ENCODE measurements around the gene SLC22A24. TPM values are rescaled to one million over a fixed set of nuclear protein-coding genes. Genes with fewer than 3 reads are reported as not detected.

The SLC22A24 gene
- total and polyA plus RNA-seq, 2 experiments from 2014 or later, result not detected

DNA sequence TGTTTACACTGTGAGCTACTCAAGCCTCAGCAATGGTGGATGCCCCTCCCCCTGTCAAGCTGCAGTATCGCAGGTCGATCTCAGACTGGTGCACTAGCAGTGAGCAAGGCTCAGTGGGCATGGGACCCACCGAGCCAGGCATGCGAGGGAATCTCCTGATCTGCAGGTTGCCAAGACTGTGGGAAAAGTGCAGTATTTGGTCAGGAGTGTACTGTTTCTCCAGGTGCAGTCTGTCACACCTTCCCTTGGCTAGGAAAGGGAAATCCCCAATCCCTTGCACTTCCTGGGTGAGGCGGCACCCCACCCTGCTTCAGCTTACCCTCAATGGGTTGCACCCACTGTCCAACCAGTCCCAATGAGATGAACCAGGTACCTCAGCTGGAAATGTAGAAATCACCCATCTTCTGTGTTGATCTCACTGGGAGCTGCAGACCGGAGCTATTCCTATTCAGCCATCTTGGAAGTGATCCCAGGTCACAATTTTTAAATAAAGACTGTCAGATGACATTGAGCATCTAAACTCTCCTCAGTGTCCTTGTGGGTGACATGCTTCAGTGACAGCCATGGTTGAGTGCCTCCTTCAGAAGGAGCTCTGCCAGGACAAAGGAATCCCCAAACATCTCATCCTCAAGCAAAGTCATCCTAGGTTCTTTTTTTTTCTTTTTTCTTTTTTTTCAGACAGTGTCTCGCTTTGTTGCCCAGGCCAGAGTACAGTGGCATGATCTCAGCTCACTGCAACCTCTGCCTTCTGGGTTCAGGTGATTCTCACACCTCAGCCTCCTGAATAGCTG is 10.8 kb downstream of the SLC22A24 start:
- Histone ChIP-seq H3K4me3 (no peak overlapping the region), H3K36me3 (ENCODE audit: insufficient read depth) (no peaks in the 10 kb centered on the region), H3K27me3 (ENCODE audit: insufficient read depth) (no peaks in the 10 kb centered on the region), H3F3A (replicated peaks; ENCODE audit: low read depth) (no peaks in the 10 kb centered on the region), H3K4me1 (ENCODE audit: insufficient read depth) (no peaks in the 10 kb centered on the region), H2AFZ (0 out of 2 replicates have a peak overlapping the region, but pooled peaks have one; percentile 56), H3K4me2 (no peak overlapping the region), H4K20me1 (replicated peaks; ENCODE audit: insufficient read depth) (no peaks in the 10 kb centered on the region), H3K9me2 (ENCODE audit: insufficient read depth) (0 out of 2 replicates have a peak, but pooled peaks cover 7% of the 10 kb centered on the region), H3K79me2 (replicated peaks; ENCODE audit: insufficient read depth) (no peaks in the 10 kb centered on the region), H3K27ac (ENCODE audit: low read depth) (no peak overlapping the region)
- DNase-seq (ENCODE audit: low spot score), result peak; percentile 8
- TF ChIP-seq, protein P1, sequence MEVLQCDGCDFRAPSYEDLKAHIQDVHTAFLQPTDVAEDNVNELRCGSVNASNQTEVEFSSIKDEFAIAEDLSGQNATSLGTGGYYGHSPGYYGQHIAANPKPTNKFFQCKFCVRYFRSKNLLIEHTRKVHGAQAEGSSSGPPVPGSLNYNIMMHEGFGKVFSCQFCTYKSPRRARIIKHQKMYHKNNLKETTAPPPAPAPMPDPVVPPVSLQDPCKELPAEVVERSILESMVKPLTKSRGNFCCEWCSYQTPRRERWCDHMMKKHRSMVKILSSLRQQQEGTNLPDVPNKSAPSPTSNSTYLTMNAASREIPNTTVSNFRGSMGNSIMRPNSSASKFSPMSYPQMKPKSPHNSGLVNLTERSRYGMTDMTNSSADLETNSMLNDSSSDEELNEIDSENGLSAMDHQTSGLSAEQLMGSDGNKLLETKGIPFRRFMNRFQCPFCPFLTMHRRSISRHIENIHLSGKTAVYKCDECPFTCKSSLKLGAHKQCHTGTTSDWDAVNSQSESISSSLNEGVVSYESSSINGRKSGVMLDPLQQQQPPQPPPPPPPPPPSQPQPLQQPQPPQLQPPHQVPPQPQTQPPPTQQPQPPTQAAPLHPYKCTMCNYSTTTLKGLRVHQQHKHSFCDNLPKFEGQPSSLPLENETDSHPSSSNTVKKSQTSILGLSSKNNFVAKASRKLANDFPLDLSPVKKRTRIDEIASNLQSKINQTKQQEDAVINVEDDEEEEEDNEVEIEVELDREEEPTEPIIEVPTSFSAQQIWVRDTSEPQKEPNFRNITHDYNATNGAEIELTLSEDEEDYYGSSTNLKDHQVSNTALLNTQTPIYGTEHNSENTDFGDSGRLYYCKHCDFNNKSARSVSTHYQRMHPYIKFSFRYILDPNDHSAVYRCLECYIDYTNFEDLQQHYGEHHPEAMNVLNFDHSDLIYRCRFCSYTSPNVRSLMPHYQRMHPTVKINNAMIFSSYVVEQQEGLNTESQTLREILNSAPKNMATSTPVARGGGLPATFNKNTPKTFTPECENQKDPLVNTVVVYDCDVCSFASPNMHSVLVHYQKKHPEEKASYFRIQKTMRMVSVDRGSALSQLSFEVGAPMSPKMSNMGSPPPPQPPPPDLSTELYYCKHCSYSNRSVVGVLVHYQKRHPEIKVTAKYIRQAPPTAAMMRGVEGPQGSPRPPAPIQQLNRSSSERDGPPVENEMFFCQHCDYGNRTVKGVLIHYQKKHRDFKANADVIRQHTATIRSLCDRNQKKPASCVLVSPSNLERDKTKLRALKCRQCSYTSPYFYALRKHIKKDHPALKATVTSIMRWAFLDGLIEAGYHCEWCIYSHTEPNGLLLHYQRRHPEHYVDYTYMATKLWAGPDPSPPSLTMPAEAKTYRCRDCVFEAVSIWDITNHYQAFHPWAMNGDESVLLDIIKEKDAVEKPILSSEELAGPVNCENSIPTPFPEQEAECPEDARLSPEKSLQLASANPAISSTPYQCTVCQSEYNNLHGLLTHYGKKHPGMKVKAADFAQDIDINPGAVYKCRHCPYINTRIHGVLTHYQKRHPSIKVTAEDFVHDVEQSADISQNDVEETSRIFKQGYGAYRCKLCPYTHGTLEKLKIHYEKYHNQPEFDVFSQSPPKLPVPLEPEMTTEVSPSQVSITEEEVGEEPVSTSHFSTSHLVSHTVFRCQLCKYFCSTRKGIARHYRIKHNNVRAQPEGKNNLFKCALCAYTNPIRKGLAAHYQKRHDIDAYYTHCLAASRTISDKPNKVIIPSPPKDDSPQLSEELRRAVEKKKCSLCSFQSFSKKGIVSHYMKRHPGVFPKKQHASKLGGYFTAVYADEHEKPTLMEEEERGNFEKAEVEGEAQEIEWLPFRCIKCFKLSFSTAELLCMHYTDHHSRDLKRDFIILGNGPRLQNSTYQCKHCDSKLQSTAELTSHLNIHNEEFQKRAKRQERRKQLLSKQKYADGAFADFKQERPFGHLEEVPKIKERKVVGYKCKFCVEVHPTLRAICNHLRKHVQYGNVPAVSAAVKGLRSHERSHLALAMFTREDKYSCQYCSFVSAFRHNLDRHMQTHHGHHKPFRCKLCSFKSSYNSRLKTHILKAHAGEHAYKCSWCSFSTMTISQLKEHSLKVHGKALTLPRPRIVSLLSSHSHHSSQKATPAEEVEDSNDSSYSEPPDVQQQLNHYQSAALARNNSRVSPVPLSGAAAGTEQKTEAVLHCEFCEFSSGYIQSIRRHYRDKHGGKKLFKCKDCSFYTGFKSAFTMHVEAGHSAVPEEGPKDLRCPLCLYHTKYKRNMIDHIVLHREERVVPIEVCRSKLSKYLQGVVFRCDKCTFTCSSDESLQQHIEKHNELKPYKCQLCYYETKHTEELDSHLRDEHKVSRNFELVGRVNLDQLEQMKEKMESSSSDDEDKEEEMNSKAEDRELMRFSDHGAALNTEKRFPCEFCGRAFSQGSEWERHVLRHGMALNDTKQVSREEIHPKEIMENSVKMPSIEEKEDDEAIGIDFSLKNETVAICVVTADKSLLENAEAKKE (CRISPR knock-in tag; IDR thresholded peaks at IDR 0.05), result no peak
- TF ChIP-seq, protein P2, sequence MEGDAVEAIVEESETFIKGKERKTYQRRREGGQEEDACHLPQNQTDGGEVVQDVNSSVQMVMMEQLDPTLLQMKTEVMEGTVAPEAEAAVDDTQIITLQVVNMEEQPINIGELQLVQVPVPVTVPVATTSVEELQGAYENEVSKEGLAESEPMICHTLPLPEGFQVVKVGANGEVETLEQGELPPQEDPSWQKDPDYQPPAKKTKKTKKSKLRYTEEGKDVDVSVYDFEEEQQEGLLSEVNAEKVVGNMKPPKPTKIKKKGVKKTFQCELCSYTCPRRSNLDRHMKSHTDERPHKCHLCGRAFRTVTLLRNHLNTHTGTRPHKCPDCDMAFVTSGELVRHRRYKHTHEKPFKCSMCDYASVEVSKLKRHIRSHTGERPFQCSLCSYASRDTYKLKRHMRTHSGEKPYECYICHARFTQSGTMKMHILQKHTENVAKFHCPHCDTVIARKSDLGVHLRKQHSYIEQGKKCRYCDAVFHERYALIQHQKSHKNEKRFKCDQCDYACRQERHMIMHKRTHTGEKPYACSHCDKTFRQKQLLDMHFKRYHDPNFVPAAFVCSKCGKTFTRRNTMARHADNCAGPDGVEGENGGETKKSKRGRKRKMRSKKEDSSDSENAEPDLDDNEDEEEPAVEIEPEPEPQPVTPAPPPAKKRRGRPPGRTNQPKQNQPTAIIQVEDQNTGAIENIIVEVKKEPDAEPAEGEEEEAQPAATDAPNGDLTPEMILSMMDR (conservative IDR thresholded peaks at IDR 0.05; ENCODE audit: low read depth in 2 of 2), result no peak
- TF ChIP-seq JUNB (IDR thresholded peaks at IDR 0.05; ENCODE audit: unreplicated experiment), result no peak
- TF ChIP-seq, protein P3, sequence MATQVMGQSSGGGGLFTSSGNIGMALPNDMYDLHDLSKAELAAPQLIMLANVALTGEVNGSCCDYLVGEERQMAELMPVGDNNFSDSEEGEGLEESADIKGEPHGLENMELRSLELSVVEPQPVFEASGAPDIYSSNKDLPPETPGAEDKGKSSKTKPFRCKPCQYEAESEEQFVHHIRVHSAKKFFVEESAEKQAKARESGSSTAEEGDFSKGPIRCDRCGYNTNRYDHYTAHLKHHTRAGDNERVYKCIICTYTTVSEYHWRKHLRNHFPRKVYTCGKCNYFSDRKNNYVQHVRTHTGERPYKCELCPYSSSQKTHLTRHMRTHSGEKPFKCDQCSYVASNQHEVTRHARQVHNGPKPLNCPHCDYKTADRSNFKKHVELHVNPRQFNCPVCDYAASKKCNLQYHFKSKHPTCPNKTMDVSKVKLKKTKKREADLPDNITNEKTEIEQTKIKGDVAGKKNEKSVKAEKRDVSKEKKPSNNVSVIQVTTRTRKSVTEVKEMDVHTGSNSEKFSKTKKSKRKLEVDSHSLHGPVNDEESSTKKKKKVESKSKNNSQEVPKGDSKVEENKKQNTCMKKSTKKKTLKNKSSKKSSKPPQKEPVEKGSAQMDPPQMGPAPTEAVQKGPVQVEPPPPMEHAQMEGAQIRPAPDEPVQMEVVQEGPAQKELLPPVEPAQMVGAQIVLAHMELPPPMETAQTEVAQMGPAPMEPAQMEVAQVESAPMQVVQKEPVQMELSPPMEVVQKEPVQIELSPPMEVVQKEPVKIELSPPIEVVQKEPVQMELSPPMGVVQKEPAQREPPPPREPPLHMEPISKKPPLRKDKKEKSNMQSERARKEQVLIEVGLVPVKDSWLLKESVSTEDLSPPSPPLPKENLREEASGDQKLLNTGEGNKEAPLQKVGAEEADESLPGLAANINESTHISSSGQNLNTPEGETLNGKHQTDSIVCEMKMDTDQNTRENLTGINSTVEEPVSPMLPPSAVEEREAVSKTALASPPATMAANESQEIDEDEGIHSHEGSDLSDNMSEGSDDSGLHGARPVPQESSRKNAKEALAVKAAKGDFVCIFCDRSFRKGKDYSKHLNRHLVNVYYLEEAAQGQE (IDR thresholded peaks at IDR 0.05; ENCODE audit: unreplicated experiment), result no peak
- TF ChIP-seq, protein P4, sequence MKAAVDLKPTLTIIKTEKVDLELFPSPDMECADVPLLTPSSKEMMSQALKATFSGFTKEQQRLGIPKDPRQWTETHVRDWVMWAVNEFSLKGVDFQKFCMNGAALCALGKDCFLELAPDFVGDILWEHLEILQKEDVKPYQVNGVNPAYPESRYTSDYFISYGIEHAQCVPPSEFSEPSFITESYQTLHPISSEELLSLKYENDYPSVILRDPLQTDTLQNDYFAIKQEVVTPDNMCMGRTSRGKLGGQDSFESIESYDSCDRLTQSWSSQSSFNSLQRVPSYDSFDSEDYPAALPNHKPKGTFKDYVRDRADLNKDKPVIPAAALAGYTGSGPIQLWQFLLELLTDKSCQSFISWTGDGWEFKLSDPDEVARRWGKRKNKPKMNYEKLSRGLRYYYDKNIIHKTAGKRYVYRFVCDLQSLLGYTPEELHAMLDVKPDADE (IDR thresholded peaks at IDR 0.05), result no peak
- TF ChIP-seq ZNF331 (CRISPR knock-in tag; IDR thresholded peaks at IDR 0.05; ENCODE audit: low read depth), result no peak
- TF ChIP-seq EZH2 (IDR thresholded peaks at IDR 0.05; ENCODE audit: low read depth, unreplicated experiment), result no peak
- no peak for TF ChIP-seq STAT1 (IDR thresholded peaks at IDR 0.05; ENCODE audit: unreplicated experiment)
- no peak for TF ChIP-seq POLR2AphosphoS5 (IDR thresholded peaks at IDR 0.05; ENCODE audit: low read depth)
- Mint-ChIP-seq H3K27me3 (ENCODE audit: insufficient read depth, low read depth, poor library complexity) (peaks cover 4% of the 10 kb centered on the region), H3K36me3 (ENCODE audit: low read depth) (0 out of 3 replicates have a peak, but pooled peaks cover 3% of the 10 kb centered on the region), H3K4me3 (no peak overlapping the region), H3K4me1 (no peaks in the 10 kb centered on the region), H3K27ac (no peak overlapping the region), H3K9me3 (peaks cover 18% of the 10 kb centered on the region)
- no peak for ATAC-seq

Measured in GM23338 (cell line).